Ovary (tissue), 9 donors: ENCODE data around the gene MYH15. TPM values are rescaled to one million over a fixed set of nuclear protein-coding genes. Genes with fewer than 3 reads are reported as not detected.

ENCODE experiments used
- DNase-seq, 5 donors: peaks; one replicate each; pipeline ENCODE4 v3.0.0-alpha.2; 2019 to 2020
- H3K27ac ChIP-seq, 2 donors: fragments of 200-600 bp; one replicate each; pipeline versions ENCODE4 v1.5.1 to v1.8.0; 2019 to 2022
- H3K27me3 ChIP-seq: fragments of 200-600 bp; one replicate; pipeline ENCODE4 v1.8.0; 2022
- H3K36me3 ChIP-seq: fragments of 200-600 bp; sonication (generic); one replicate; pipeline ENCODE4 v1.5.1; 2019
- H3K4me1 ChIP-seq: one replicate; pipeline ENCODE4 v1.8.1; 2013; ENCODE audit warnings: mild to moderate bottlenecking, moderate library complexity; ENCODE audit not compliant: insufficient read depth
- H3K4me3 ChIP-seq: fragments of 200-600 bp; sonication (generic); one replicate; pipeline ENCODE4 v1.5.1; 2017
- H3K9me3 ChIP-seq, 2 donors: fragments of 200-600 bp in 1 of 2; sonication (generic) in 1 of 2; one replicate each; pipeline versions ENCODE4 v1.5.1 to v1.8.1; 2013 to 2019; ENCODE audit warnings: mild to moderate bottlenecking in 1 of 2, moderate library complexity in 1 of 2
- CTCF ChIP-seq, 3 donors: fragments of 450-650 bp in 2 of 3; fragments of 200-600 bp in 1 of 3; IDR thresholded peaks; one replicate each; pipeline versions ENCODE4 v1.5.1 to v1.8.0; 2016 to 2022; ENCODE audit warnings: antibody characterized with exemption in 3 of 3, mild to moderate bottlenecking in 1 of 3
- EP300 ChIP-seq: sonication (generic); formaldehyde crosslinking; IDR thresholded peaks from one replicate; pipeline ENCODE4 v1.6.1; 2017; ENCODE audit warnings: antibody characterized with exemption
- POLR2A ChIP-seq: fragments of 450-650 bp; IDR thresholded peaks from one replicate; pipeline ENCODE4 v1.6.1; 2017; ENCODE audit warnings: antibody characterized with exemption, mild to moderate bottlenecking, moderate library complexity
- WGBS, 3 donors: extraction: QIAGEN DNeasy Blood & Tissue Kit in 1 of 3; methylation state at CpG; one replicate each; pipeline versions ENCODE4 v1.1.5 to v1.1.7; 2013 to 2017; 5-methylcytosine and 5-hydroxymethylcytosine counted together
- intact Hi-C, 4 donors: fragments of 100-400 bp; cut with DNase I; formaldehyde crosslinking; loops; one replicate each; pipeline versions ENCODE4 v1.11.0 to v1.15.1; 2022 to 2023
- polyA plus RNA-seq, 2 donors: library from polyadenylated mRNA; stranded (reverse); fragments of 200-250 nt in 1 of 2; fragments of 350-450 nt in 1 of 2; fragmentation: Illumina TruSeq in 1 of 2; extraction: RNeasy Lipid Tissue Mini Kit (QIAGEN cat#74804) in 1 of 2; gene quantifications; one replicate each; pipeline ENCODE4 v1.2.3, GENCODE V29; 2013 to 2014
- total RNA-seq, 7 donors: library from RNA; depleted of rRNA in 2 of 7; stranded (reverse); fragments of >200 nt in 2 of 7; fragmentation: NEBNext Ultra II Directional in 3 of 7; extraction: Animal tissue kit (Norgen Biotek cat#: 25700) in 3 of 7; gene quantifications; one replicate each; pipeline versions ENCODE4 v1.1.0 to v1.2.4, GENCODE V29; 2016 to 2023
- donor health status: DM: no; HTN: no; CAD: no; lungs with moderate emphysema.
- donor health status: DM: no; HTN: no; CAD: no.
- donor health status: Bipolar disorder and iron deficiency.
- donor health status: DM: yes; HTN: yes; CAD: no.
- donor health status: DM: no; HTN: no; CAD: no.
- donor health status: DM: yes; HTN: yes; CAD: no.

MYH15 gene
- total and polyA plus RNA-seq, 9 donors = 0.05 to 0.57 (median 0.11) TPM; not detected in 3

GRCh38 chr3:108414007-108414406 is 96.4 kb downstream of the MYH15 start:
- TF ChIP-seq EP300 (no peak), CTCF (IDR thresholded peaks at IDR 0.05) (no peak), POLR2A (no peak)
- Histone ChIP-seq H3K36me3 (no peaks in the 10 kb centered on the region), H3K27me3 (no peaks in the 10 kb centered on the region), H3K4me3 (no peak overlapping the region), H3K9me3 (no peaks in the 10 kb centered on the region), H3K27ac (no peak overlapping the region), H3K4me1 (no peaks in the 10 kb centered on the region)
- DNase-seq = no peak
- WGBS, 3 donors = 37 to 71% (median 52%) methylated on average over 5 of the region's 5 CpGs
- intact Hi-C loops = no loop called here

GRCh38 chr3:108412121-108412750 is 98.2 kb downstream of the MYH15 start:
- Histone ChIP-seq H3K9me3 (no peaks in the 10 kb centered on the region), H3K4me1 (no peaks in the 10 kb centered on the region), H3K4me3 (no peak overlapping the region), H3K27ac (no peak overlapping the region), H3K27me3 (no peaks in the 10 kb centered on the region), H3K36me3 (no peaks in the 10 kb centered on the region)
- DNase-seq = no peak
- TF ChIP-seq EP300 = no peak
- intact Hi-C loops = no loop called here
- 94 to 97% (median 96%) methylated on average over 6 of the region's 6 CpGs for WGBS, 3 donors

- Histone ChIP-seq H3K4me1 (no peaks in the 10 kb centered on the region), H3K4me3 (no peak overlapping the region), H3K9me3 (no peaks in the 10 kb centered on the region), H3K27me3 (no peaks in the 10 kb centered on the region), H3K36me3 (no peaks in the 10 kb centered on the region), H3K27ac (no peak overlapping the region)
- intact Hi-C loops = no loop called here
- TF ChIP-seq POLR2A (no peak), CTCF (IDR thresholded peaks at IDR 0.05) (no peak), EP300 (no peak)
- no peak for DNase-seq
- 87 to 92% (median 90%) methylated on average over 11 of the region's 11 CpGs for WGBS, 3 donors
Measured at GRCh38 chr3:108410531-108410984, 99.8 kb downstream of the MYH15 start.

- intact Hi-C loops = no loop called here
- H3K27ac ChIP-seq = no peak overlapping the region
- WGBS, 3 donors = 93 to 98% (median 98%) methylated on average over 4 of the region's 4 CpGs
- no peaks in the 10 kb centered on the region for H3K27me3 ChIP-seq
- no peaks in the 10 kb centered on the region for H3K9me3 ChIP-seq
- H3K4me3 ChIP-seq = no peak overlapping the region
- H3K36me3 ChIP-seq = no peaks in the 10 kb centered on the region
- no peaks in the 10 kb centered on the region for H3K4me1 ChIP-seq
- DNase-seq = no peak
- TF ChIP-seq POLR2A = no peak
- no peak for TF ChIP-seq CTCF (IDR thresholded peaks at IDR 0.05)
- no peak for TF ChIP-seq EP300
Measured at GRCh38 chr3:108409800-108410178, 100.6 kb downstream of the MYH15 start.

GRCh38 chr3:108408883-108409799 is 101.3 kb downstream of the MYH15 start:
- Histone ChIP-seq H3K36me3 (no peaks in the 10 kb centered on the region), H3K4me3 (no peak overlapping the region), H3K27me3 (no peaks in the 10 kb centered on the region), H3K9me3 (no peaks in the 10 kb centered on the region), H3K27ac (no peak overlapping the region), H3K4me1 (no peaks in the 10 kb centered on the region)
- intact Hi-C loops = no loop called here
- TF ChIP-seq CTCF (IDR thresholded peaks at IDR 0.05) = no peak
- TF ChIP-seq EP300 = no peak
- DNase-seq = no peak
- WGBS, 3 donors = 89 to 93% (median 90%) methylated on average over 7 of the region's 7 CpGs
